HG03520 (cell line): Measurements from ENCODE around the gene HMX1.
A peak's percentile ranks its signal among the peaks of the same experiment; 100 is the strongest.

Source experiments
- ATAC-seq: cut with Tn5 transposase; IDR thresholded peaks from one replicate; pipeline ENCODE4 v1.9.1; 2021; ENCODE audit warnings: mild to moderate bottlenecking, moderate library complexity; ENCODE audit not compliant: unreplicated experiment

The HMX1 gene

GRCh38 chr4:8871417-8872401 is at the start of gene HMX1:
Gene HMX1, minus strand, starts transcription at chr4:8871839. Its CDS starts 225 bp downstream, at chr4:8871614.
- no peak for ATAC-seq

- ATAC-seq, result no peak
Measured at GRCh38 chr4:8920969-8921368, 49.3 kb upstream of the HMX1 start.

- ATAC-seq, result no peak
Measured at GRCh38 chr4:8920289-8920965, 48.8 kb upstream of the HMX1 start.

DNA sequence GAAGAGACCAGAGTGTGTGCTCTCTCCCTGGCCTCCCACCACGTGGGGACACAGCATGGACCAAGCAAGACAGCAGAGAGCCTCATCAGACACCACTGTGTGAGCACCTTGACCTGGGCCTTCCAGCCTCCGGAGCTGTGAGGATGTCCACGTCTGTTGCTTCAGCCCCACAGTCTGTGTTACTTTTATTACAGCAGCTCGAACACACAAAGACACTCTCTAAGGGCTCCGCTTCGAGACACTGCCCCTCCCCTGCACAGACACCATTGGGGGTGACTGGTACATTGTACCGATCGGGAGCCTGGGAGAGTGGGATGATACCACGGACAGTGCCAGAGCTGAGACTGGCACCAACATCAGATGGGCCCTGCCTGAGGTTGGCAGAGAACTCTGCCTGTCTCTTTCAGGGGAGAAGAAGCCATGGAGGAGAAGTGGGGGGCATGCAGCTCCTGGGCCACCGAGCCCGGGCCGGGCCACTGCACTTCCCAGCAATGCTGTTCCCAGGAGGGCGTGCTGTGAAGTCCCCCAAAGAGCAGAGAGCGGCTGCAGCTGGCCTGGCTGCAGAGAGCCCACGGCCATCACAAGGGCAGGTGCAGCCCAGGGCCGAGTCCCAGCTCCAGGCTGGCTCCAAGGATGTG is 48.1 kb upstream of the HMX1 start:
- ATAC-seq, result no peak

DNA sequence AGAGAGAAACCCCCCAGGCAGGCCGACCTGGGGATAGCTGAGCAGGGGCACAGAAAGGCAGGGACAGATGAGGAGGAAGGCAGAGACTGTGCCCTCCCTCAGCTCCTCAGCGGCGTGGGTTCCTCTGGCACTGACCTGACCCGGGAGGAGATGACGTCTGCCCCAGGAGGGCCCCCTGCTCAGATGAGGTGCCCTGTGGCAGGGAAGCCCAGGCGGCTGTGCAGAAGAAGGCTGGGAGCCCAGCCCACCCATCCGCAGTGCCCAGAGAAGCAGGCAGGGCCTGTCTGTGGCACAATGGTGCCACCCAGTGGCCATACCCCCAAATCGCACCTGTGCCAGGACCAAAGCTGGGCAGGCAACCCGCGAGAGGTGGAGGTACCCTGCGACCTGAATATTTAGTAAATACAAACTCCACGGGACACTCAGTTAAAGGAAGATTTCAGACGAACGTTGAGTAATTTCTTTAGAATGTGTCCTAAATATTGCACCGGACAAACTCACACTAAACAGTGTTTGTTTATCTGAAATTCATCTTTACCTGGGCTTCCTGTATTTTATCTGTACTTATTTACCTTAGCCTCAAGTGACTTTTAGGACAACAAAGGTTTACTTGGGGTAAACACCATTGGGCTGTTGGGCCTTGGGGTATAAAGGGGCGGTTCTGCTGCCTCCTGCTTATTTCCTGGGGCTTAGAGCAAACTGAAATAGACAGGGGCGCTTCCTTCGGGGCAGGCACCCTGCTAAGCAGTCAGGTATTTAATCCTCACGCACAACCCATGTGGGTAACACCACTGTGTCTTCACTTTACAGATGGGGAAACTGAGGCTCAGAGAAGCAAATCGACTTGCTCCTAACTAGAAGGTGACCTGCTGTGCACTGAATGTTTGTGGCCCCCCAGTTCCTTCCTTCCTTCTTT is 46.5 kb upstream of the HMX1 start:
- ATAC-seq, result peak; percentile 74

- no peak for ATAC-seq
Measured at GRCh38 chr4:8917321-8917811, 45.7 kb upstream of the HMX1 start.

- no peak for ATAC-seq
Measured at GRCh38 chr4:8916906-8917305, 45.3 kb upstream of the HMX1 start.

DNA sequence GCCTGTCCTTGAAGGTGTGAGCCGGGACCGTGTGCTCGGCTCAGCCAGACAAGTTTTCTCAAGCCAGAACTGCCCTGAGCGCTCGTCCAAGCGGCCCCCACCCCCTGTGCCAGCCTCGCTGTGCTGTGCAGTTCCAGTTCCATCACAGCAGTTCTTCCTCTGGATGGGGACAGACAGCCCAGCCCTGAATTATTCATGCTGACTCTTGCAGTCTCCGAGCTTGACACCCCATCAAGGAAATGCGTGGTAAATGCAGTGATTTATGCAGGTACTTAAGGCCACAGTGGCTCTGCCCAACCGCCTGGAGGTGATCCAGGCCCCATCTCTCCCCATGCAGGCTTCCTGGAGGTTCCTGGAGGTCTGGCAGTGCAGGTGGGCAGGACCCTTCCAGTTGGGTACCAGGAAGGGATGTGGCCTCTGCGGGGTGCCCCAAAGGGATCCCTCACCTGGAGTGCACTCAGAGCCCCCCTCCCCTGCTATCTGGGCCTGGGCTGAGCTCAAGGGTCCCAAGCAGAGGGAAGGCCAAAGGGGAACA is 44.8 kb upstream of the HMX1 start:
- ATAC-seq, result no peak

- no peak for ATAC-seq
Measured at GRCh38 chr4:8915201-8916200, 43.9 kb upstream of the HMX1 start.

- ATAC-seq, result no peak
Measured at GRCh38 chr4:8914461-8915171, 43.0 kb upstream of the HMX1 start.

- no peak for ATAC-seq
Measured at GRCh38 chr4:8913858-8914460, 42.3 kb upstream of the HMX1 start.

- no peak for ATAC-seq
Measured at GRCh38 chr4:8913121-8913857, 41.6 kb upstream of the HMX1 start.

- no peak for ATAC-seq
Measured at GRCh38 chr4:8912506-8912905, 40.9 kb upstream of the HMX1 start.

GRCh38 chr4:8912089-8912455 is 40.4 kb upstream of the HMX1 start:
- ATAC-seq, result no peak

- ATAC-seq, result no peak
Measured at GRCh38 chr4:8911316-8912088, 39.9 kb upstream of the HMX1 start.

- ATAC-seq, result no peak
Measured at GRCh38 chr4:8910822-8911315, 39.2 kb upstream of the HMX1 start.
